Keratinocyte (primary cell): ENCODE results near the gene CEBPZOS. TPM values are rescaled to one million over a fixed set of nuclear protein-coding genes. Genes with fewer than 3 reads are reported as not detected.
"Not testable (repeated sequence)": the region's sequence is repeated elsewhere in the genome, so short reads cannot be mapped to it uniquely, and the experiment has no call there.

Source experiments
- DNase-seq: peaks from one replicate; pipeline ENCODE4 v3.0.0-alpha.2; 2011; ENCODE audit warnings: low read depth, missing footprints, low spot score
- FAIRE-seq: peaks from 2 replicates; lab custom pipeline; 2011; peaks lifted over from hg19 to GRCh38; lab: Jason Lieb, UNC
- H2AFZ ChIP-seq: 2 replicates; pipeline ENCODE4 v1.6.0; 2012; ENCODE audit warnings: low read length, control low read depth, inconsistent platforms; ENCODE audit not compliant: control insufficient read depth
- H3K27ac ChIP-seq: 2 replicates; pipeline ENCODE4 v1.5.1; 2011; ENCODE audit warnings: low read length; ENCODE audit not compliant: control insufficient read depth, insufficient read depth
- H3K27me3 ChIP-seq: 3 replicates; pipeline ENCODE4 v1.6.0; 2011; ENCODE audit warnings: low read length; ENCODE audit not compliant: control insufficient read depth, insufficient read depth; ENCODE audit errors: extremely low read depth
- H3K36me3 ChIP-seq, 2 experiments: 2 replicates in 1 of 2; 3 replicates in 1 of 2; pipeline ENCODE4 v1.5.1; 2011; ENCODE audit warnings: low read length in 2 of 2, mild to moderate bottlenecking in 1 of 2; ENCODE audit not compliant: control insufficient read depth in 2 of 2, insufficient read depth in 2 of 2; ENCODE audit errors: extremely low read depth in 1 of 2
- H3K4me1 ChIP-seq: 3 replicates; pipeline ENCODE4 v1.5.1; 2011; ENCODE audit warnings: low read length; ENCODE audit not compliant: control insufficient read depth, insufficient read depth; ENCODE audit errors: extremely low read depth
- H3K4me2 ChIP-seq: 3 replicates; pipeline ENCODE4 v1.6.0; 2011; ENCODE audit warnings: low read depth, low read length; ENCODE audit not compliant: control insufficient read depth, insufficient read depth; ENCODE audit errors: extremely low read depth
- H3K4me3 ChIP-seq, 3 experiments: fragments of 200-600 bp in 1 of 3; sonication (generic) in 1 of 3; 2 replicates in 2 of 3; 3 replicates in 1 of 3; pipeline ENCODE4 v1.5.1; 2011 to 2016; ENCODE audit warnings: low read length in 3 of 3, mild to moderate bottlenecking in 3 of 3, control low read depth in 2 of 3, inconsistent platforms in 1 of 3, low read depth in 1 of 3, mixed read lengths in 1 of 3, mixed run types in 1 of 3, moderate library complexity in 1 of 3; ENCODE audit not compliant: control insufficient read depth in 2 of 3, insufficient read depth in 2 of 3; ENCODE audit errors: extremely low read depth in 1 of 3
- H3K79me2 ChIP-seq: 2 replicates; pipeline ENCODE4 v1.6.0; 2012; ENCODE audit warnings: low read length; ENCODE audit not compliant: control insufficient read depth, insufficient read depth
- H3K9ac ChIP-seq: 3 replicates; pipeline ENCODE4 v1.6.0; 2011; ENCODE audit warnings: low read length; ENCODE audit not compliant: control insufficient read depth, insufficient read depth; ENCODE audit errors: extremely low read depth
- H3K9me1 ChIP-seq: 3 replicates; pipeline ENCODE4 v1.6.0; 2011; ENCODE audit warnings: low read length; ENCODE audit not compliant: control insufficient read depth, insufficient read depth; ENCODE audit errors: extremely low read depth
- H3K9me3 ChIP-seq: 2 replicates; pipeline ENCODE4 v1.5.1; 2012; ENCODE audit warnings: low read depth, low read length; ENCODE audit not compliant: control insufficient read depth
- H4K20me1 ChIP-seq: 3 replicates; pipeline ENCODE4 v1.6.0; 2011; ENCODE audit warnings: low read length; ENCODE audit not compliant: control insufficient read depth, insufficient read depth; ENCODE audit errors: extremely low read depth
- CTCF ChIP-seq, 3 experiments: IDR thresholded peaks in 1 of 3; conservative IDR thresholded peaks in 1 of 3; optimal IDR thresholded peaks in 1 of 3; 2 replicates in 2 of 3; 3 replicates in 1 of 3; pipeline versions ENCODE3 to v1.5.1; 2011; ENCODE audit warnings: low read length in 3 of 3, mild to moderate bottlenecking in 3 of 3, moderate library complexity in 2 of 3, control low read depth in 1 of 3, inconsistent platforms in 1 of 3; ENCODE audit not compliant: insufficient read depth in 2 of 3; ENCODE audit errors: extremely low read depth in 1 of 3
- EZH2 ChIP-seq: IDR thresholded peaks from one replicate; pipeline ENCODE4 v1.6.1; 2012; ENCODE audit warnings: inconsistent platforms, mild to moderate bottlenecking, low read length, moderate library complexity
- dilution Hi-C: fragments of 300-500 bp; cut with MboI; formaldehyde crosslinking; loops from one replicate; pipeline ENCODE4 v1.7.0; 2020; ENCODE audit warnings: low sequenced_read_pairs; ENCODE audit not compliant: extremely low pct_ligation_motif_present
- polyA plus RNA-seq, 5 experiments: library from polyadenylated mRNA; depleted of rRNA in 3 of 5; stranded (reverse) in 3 of 5; stranded (forward) in 1 of 5; unstranded in 1 of 5; fragments of >200 nt; gene quantifications; 1 replicate in 1 of 5; 2 replicates in 3 of 5; 3 replicates in 1 of 5; pipeline versions ENCODE4 v1.2.1 to v1.2.3, GENCODE V29; 2011 to 2012; ENCODE audit warnings: missing spikeins in 2 of 5, low read depth in 1 of 5, low replicate concordance in 1 of 5

Gene CEBPZOS
- polyA plus RNA-seq, 1 donor (not counting 4 experiments of a cell fraction or from before 2014, with no cell fraction given), result 42.9 TPM

GRCh38 chr2:37203708-37204107 lies 7.4 kb downstream of the CEBPZOS start:
- dilution Hi-C loops, result no loop called here
- DNase-seq, result no peak
- no peak overlapping the region for H3K4me3 ChIP-seq
- H3K27ac ChIP-seq, result no peak overlapping the region
- no peaks in the 10 kb centered on the region for H3K27me3 ChIP-seq
- H3K4me2 ChIP-seq, result no peak overlapping the region
- H2AFZ ChIP-seq, result no peak overlapping the region
- no peaks in the 10 kb centered on the region for H4K20me1 ChIP-seq
- no peak overlapping the region for H3K9ac ChIP-seq
- no peaks in the 10 kb centered on the region for H3K9me1 ChIP-seq
- TF ChIP-seq EZH2 (no peak), CTCF (optimal IDR thresholded peaks at IDR 0.05 in 1 of 3, IDR thresholded peaks at IDR 0.05 in 1 of 3, conservative IDR thresholded peaks at IDR 0.05 in 1 of 3; ENCODE audit: extremely low read depth in 1 of 3, insufficient read depth in 2 of 3, low read length in 3 of 3) (no peak)
- H3K4me1 ChIP-seq, result no peaks in the 10 kb centered on the region
- H3K9me3 ChIP-seq, result peaks cover 4% of the 10 kb centered on the region
- peaks cover 56% of the 10 kb centered on the region for H3K79me2 ChIP-seq
- FAIRE-seq, result no peak
- H3K36me3 ChIP-seq, result peaks cover 10 to 14% of the 10 kb centered on the region in 2 experiments

- H3K9me3 ChIP-seq, H3K4me3 ChIP-seq, DNase-seq, H4K20me1 ChIP-seq, H3K9ac ChIP-seq, H2AFZ ChIP-seq, FAIRE-seq, H3K27me3 ChIP-seq, H3K4me1 ChIP-seq, H3K9me1 ChIP-seq, H3K27ac ChIP-seq, dilution Hi-C loops, H3K4me2 ChIP-seq: not testable (repeated sequence)
- Histone ChIP-seq H3K36me3 (peaks cover 10 to 15% of the 10 kb centered on the region in 2 experiments), H3K79me2 (peaks cover 53% of the 10 kb centered on the region)
Measured at GRCh38 chr2:37205071-37205661, 8.9 kb downstream of the CEBPZOS start.
